AG09309 (cell line): Measurements from ENCODE around the gene ZBTB24.

Experiments used
- DNase-seq: peaks from one replicate; pipeline ENCODE4 v3.0.0-alpha.2; 2010; ENCODE audit warnings: low read depth
- H3K4me3 ChIP-seq: 2 replicates; pipeline ENCODE4 v1.5.1; 2011; ENCODE audit warnings: mild to moderate bottlenecking, low read depth, low read length, moderate library complexity; ENCODE audit not compliant: control insufficient read depth
- TF ChIP-seq, protein P1 (sequence below): IDR thresholded peaks from 2 replicates; pipeline ENCODE4 v1.5.1; 2011; ENCODE audit warnings: mild to moderate bottlenecking, low read depth, low read length, inconsistent platforms; ENCODE audit not compliant: insufficient read depth, control insufficient read depth; ENCODE audit errors: missing control alignments

ZBTB24 gene

DNA sequence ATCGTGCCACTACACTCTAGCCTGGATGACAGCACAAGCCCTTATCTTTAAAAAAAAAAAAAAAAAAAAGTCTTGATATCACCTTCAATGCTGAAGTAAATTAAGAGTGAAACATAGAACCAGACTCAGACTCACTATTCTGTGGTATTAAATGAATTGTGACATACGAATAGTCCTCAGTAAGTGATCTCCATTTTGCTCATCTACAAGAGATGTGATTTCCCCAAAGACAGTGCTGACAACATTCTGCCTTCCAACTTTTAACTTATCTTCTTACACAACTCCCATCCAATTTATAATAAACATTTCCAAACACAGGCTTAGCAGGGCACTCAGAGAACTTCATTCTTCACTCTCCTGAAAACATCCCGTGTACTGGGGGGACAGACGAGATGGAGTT lies 8.0 kb downstream of the ZBTB24 start:
- no peak overlapping the region for H3K4me3 ChIP-seq
- no peak for DNase-seq
- TF ChIP-seq, protein P1, sequence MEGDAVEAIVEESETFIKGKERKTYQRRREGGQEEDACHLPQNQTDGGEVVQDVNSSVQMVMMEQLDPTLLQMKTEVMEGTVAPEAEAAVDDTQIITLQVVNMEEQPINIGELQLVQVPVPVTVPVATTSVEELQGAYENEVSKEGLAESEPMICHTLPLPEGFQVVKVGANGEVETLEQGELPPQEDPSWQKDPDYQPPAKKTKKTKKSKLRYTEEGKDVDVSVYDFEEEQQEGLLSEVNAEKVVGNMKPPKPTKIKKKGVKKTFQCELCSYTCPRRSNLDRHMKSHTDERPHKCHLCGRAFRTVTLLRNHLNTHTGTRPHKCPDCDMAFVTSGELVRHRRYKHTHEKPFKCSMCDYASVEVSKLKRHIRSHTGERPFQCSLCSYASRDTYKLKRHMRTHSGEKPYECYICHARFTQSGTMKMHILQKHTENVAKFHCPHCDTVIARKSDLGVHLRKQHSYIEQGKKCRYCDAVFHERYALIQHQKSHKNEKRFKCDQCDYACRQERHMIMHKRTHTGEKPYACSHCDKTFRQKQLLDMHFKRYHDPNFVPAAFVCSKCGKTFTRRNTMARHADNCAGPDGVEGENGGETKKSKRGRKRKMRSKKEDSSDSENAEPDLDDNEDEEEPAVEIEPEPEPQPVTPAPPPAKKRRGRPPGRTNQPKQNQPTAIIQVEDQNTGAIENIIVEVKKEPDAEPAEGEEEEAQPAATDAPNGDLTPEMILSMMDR = no peak

DNA sequence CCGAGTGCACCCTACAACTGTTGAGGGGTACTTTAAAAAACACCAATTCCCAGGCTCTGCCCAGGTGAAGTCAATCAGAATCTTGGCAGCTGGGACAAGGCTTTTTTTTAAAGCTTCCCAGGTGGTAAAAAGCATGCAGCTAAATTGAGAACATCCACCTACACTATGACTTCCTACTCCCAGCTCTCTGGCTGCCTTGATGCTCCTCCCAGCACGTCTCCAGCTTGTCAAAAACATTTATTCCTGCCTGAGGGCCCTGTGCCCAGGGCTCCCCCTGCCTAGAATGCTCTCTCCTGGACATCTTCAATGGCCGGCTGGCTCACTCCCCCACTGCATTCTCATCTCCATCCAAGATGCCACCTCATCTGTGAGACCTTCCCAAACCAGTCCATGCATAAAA lies 9.9 kb downstream of the ZBTB24 start:
- DNase-seq = no peak
- H3K4me3 ChIP-seq = no peak overlapping the region
- TF ChIP-seq, protein P1 = no peak

DNA sequence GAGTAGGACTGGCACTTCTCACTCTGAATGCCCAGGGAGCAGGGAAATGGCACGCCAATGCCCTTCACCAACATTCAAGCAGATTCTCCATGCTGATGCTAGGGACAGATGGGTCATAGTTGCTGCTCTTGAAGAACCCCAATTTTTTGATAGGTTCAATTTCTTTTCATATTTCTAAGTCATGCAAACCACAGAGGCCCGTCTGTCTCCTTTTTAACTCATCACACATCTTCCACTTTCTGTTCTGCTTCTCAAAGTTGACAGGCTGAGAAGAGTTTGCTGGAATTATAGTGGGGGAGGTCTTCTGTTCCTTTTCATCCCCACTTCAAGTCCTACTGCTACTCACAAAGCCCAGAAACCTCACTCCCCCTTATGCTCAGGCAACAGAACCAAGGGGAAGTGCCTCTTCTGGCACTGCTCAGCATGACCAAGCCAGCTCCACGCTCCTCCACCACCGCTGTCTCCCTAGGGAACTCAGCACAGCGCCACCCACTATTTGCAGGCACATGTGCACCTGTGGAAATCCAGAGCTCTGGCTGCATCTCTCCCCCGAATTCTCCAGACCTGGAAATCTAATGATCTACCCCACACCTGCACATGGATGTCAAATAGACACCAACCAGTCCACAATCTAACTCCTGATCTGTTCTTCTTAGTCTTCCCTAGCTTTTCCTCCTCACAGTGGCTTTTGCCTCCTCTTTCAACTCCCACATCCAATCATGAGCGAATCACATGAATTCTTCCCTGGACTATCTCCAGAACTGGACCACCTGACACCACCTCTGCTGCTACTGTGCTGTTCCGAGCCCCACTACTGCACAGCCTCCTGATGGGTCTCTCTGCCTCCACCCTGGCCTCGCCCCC lies 10.7 kb downstream of the ZBTB24 start:
- no peak overlapping the region for H3K4me3 ChIP-seq
- DNase-seq = no peak
- TF ChIP-seq, protein P1 = no peak

DNA sequence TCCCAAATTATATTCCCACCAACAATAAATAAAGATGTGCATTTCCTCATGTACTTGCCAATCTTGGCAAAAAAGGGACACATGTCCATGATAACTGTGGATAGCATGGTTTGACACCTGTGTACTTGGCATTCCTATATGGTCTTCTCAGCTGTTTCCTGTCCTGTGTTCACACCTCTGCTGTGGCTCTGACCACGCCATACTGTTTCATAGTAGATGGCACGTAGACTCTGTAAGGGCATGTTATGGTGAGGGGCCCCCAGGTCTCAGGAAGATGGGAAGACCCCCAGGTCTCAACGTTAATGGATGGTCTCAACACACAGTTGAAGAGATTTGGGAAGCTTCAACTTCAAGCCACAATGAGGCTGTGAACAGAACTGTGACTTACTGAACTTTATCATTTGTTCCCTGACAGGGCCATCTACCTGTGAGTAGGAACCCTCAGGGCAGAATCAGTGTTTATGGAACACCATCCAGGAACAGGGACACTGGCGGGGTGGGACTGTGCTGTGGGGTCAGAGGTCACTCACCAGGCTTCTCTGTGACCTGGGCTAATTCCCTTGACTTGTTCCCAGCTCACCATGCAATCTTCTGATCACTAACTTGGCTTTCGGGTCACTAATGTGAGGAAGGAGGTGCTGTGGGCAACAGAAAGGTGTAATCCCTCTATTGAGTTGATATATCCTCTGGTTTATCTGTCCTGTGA lies 11.8 kb downstream of the ZBTB24 start:
- TF ChIP-seq, protein P1 = no peak
- no peak overlapping the region for H3K4me3 ChIP-seq

DNA sequence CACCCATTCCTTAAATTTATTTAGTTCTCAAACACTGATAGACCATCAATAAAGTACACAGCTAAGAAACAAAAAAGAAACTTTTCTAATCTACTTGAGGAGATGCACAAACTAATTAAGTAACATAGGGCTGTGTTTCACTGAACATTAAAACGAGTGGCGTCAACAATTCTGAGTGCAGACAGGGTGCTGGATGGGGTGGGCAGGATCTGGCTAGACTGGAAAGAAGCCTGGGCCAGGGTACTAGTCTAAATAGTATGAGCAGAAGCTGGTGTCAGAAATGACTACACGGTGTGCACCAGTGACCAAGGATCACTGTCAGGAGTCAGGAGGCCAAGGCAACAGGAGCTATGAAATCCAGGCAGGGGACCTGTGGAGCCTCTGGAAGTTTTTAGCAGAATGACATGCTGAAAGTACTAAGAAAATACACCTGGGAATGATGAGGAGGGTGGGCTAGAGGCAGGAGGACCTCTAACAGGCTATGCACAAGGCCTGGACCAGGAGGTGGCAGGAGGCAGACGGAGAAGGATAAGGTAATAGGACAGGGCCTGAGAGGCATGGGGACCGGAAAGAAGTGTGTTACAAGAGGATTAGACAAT lies 13.3 kb downstream of the ZBTB24 start:
- no peak overlapping the region for H3K4me3 ChIP-seq
- TF ChIP-seq, protein P1 = no peak
- no peak for DNase-seq

More for the DNA sequence above, 11.8 kb downstream of the ZBTB24 start:
- DNase-seq = no peak

DNA sequence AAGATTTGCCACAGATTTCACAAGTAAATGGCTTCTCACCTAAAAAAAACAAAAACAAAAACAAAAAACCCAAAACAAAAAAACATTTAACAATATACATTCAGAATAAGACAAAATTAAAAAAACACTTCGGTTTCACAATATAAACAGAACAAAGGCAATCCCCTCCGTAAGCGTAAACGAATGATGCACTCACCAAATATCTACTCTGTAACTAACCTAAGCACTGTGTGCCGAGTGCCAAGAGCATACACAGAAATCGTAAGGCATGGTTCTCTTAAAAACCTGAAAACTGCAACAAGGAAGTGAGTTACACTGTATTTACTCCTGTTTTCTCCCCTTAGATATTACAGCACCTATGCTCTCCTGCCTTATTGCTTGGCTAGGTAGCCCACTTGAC lies 15.3 kb downstream of the ZBTB24 start:
- no peak overlapping the region for H3K4me3 ChIP-seq
- TF ChIP-seq, protein P1 = no peak
- DNase-seq = no peak
